Peyer's patch (tissue), 4 donors: ENCODE results near the gene TCIRG1. TPM values are rescaled to one million over a fixed set of nuclear protein-coding genes. Genes with fewer than 3 reads are reported as not detected.

Source experiments
- DNase-seq, 3 donors: peaks; one replicate each; pipeline ENCODE4 v3.0.0-alpha.2; 2017 to 2019
- H3K27ac ChIP-seq, 4 donors: fragments of 200-600 bp; sonication (generic); one replicate each; pipeline ENCODE4 v1.5.1; 2016 to 2019
- H3K27me3 ChIP-seq, 2 donors: fragments of 200-600 bp; sonication (generic); one replicate each; pipeline ENCODE4 v1.5.1; 2019
- H3K36me3 ChIP-seq, 3 donors: fragments of 200-600 bp; sonication (generic); one replicate each; pipeline ENCODE4 v1.5.1; 2016 to 2019
- H3K4me1 ChIP-seq, 4 donors: fragments of 200-600 bp; sonication (generic); one replicate each; pipeline ENCODE4 v1.5.1; 2016 to 2019
- H3K4me3 ChIP-seq, 4 donors: fragments of 200-600 bp; sonication (generic); 1 replicate in 3 of 4; 2 replicates in 1 of 4; pipeline ENCODE4 v1.5.1; 2016 to 2019; ENCODE audit warnings: mild to moderate bottlenecking in 1 of 4
- H3K9me3 ChIP-seq, 4 donors: fragments of 200-600 bp; sonication (generic); one replicate each; pipeline ENCODE4 v1.5.1; 2016 to 2019; ENCODE audit warnings: mild to moderate bottlenecking in 1 of 4
- CTCF ChIP-seq, 6 experiments: fragments of 450-650 bp in 4 of 6; fragments of 200-600 bp in 2 of 6; sonication (generic) in 1 of 6; IDR thresholded peaks; one replicate each; pipeline ENCODE4 v1.5.1; 2017 to 2019; ENCODE audit warnings: antibody characterized with exemption in 6 of 6, mild to moderate bottlenecking in 3 of 6, moderate library complexity in 1 of 6
- POLR2A ChIP-seq, 2 donors: fragments of 450-650 bp; IDR thresholded peaks; one replicate each; pipeline ENCODE4 v1.5.1; 2017; ENCODE audit warnings: antibody characterized with exemption in 2 of 2, mild to moderate bottlenecking in 2 of 2, moderate library complexity in 2 of 2
- total RNA-seq, 4 donors: library from RNA; depleted of rRNA; stranded (reverse); fragments of >200 nt; gene quantifications; one replicate each; pipeline ENCODE4 v1.1.0, GENCODE V29; 2016

Gene TCIRG1
- total RNA-seq, 4 donors from 2014 or later, result 239 to 586 (median 464) TPM

- no peak for DNase-seq
- no peak overlapping the region for H3K4me3 ChIP-seq
- no peaks in the 10 kb centered on the region for H3K9me3 ChIP-seq
- TF ChIP-seq CTCF (IDR thresholded peaks at IDR 0.05) (no peak), POLR2A (IDR thresholded peaks at IDR 0.05) (no peak)
- H3K36me3 ChIP-seq, result peaks cover 0 to 99% (median 0%) of the 10 kb centered on the region in 3 donors
- no peaks in the 10 kb centered on the region for H3K27me3 ChIP-seq
- no peaks in the 10 kb centered on the region for H3K4me1 ChIP-seq
- H3K27ac ChIP-seq, result no peak overlapping the region
Observed at GRCh38 chr11:68066742-68067141, 27.9 kb downstream of the TCIRG1 start.

GRCh38 chr11:68067991-68068390, 29.2 kb downstream of the TCIRG1 start:
- no peak for DNase-seq
- Histone ChIP-seq H3K27ac (no peak overlapping the region), H3K27me3 (no peaks in the 10 kb centered on the region), H3K4me1 (no peaks in the 10 kb centered on the region), H3K4me3 (no peak overlapping the region), H3K9me3 (no peaks in the 10 kb centered on the region), H3K36me3 (peaks cover 0 to 97% (median 0%) of the 10 kb centered on the region in 3 donors)
- TF ChIP-seq CTCF (IDR thresholded peaks at IDR 0.05), result no peak
- no peak for TF ChIP-seq POLR2A (IDR thresholded peaks at IDR 0.05)

GRCh38 chr11:68071281-68072048, 32.6 kb downstream of the TCIRG1 start:
- Histone ChIP-seq H3K9me3 (no peaks in the 10 kb centered on the region), H3K36me3 (peaks cover 0 to 89% (median 0%) of the 10 kb centered on the region in 3 donors), H3K27ac (no peak overlapping the region), H3K4me1 (no peaks in the 10 kb centered on the region), H3K27me3 (no peaks in the 10 kb centered on the region), H3K4me3 (no peak overlapping the region)
- TF ChIP-seq CTCF (IDR thresholded peaks at IDR 0.05), result no peak
- TF ChIP-seq POLR2A (IDR thresholded peaks at IDR 0.05), result no peak
- DNase-seq, result no peak

- DNase-seq, result no peak
- Histone ChIP-seq H3K4me1 (no peaks in the 10 kb centered on the region), H3K36me3 (peaks cover 0 to 63% (median 0%) of the 10 kb centered on the region in 3 donors), H3K27me3 (no peaks in the 10 kb centered on the region), H3K4me3 (no peak overlapping the region), H3K9me3 (no peaks in the 10 kb centered on the region), H3K27ac (no peak overlapping the region)
- TF ChIP-seq POLR2A (IDR thresholded peaks at IDR 0.05), result no peak
Observed at GRCh38 chr11:68074584-68075352, 35.9 kb downstream of the TCIRG1 start.

GRCh38 chr11:68076371-68077042, 37.7 kb downstream of the TCIRG1 start:
- Histone ChIP-seq H3K9me3 (no peaks in the 10 kb centered on the region), H3K4me3 (no peak overlapping the region), H3K27ac (no peak overlapping the region), H3K36me3 (peaks cover 0 to 61% (median 0%) of the 10 kb centered on the region in 3 donors), H3K4me1 (no peaks in the 10 kb centered on the region), H3K27me3 (no peaks in the 10 kb centered on the region)
- no peak for TF ChIP-seq CTCF (IDR thresholded peaks at IDR 0.05)
- no peak for TF ChIP-seq POLR2A (IDR thresholded peaks at IDR 0.05)
- no peak for DNase-seq
